Natural killer cell (primary cell): Measurements from ENCODE around the gene TP53INP2. TPM values are rescaled to one million over a fixed set of nuclear protein-coding genes. Genes with fewer than 3 reads are reported as not detected.
A peak's percentile ranks its signal among the peaks of the same experiment; 100 is the strongest.

Experiments
- ATAC-seq, 3 donors: fragments of 150-1000 bp in 2 of 3; fragments of 200-7000 bp in 1 of 3; cut with Tn5 transposase; 1 replicate in 1 of 3; 2 replicates in 2 of 3; pipeline ENCODE4 v1.10.0; 2021; ENCODE audit warnings: mild to moderate bottlenecking in 2 of 3, moderate library complexity in 2 of 3
- DNase-seq, 2 donors: peaks; one replicate each; pipeline versions ENCODE4 v3.0.0 to v3.0.0-alpha.2; 2013 to 2021; ENCODE audit warnings: mixed read lengths in 1 of 2
- H3K27ac ChIP-seq: one replicate; pipeline ENCODE4 v1.5.1; 2013; ENCODE audit warnings: mild to moderate bottlenecking, low read length
- H3K27me3 ChIP-seq: one replicate; pipeline ENCODE4 v1.6.1; 2013; ENCODE audit warnings: low read length; ENCODE audit not compliant: control insufficient read depth, insufficient read depth
- H3K36me3 ChIP-seq: one replicate; pipeline ENCODE4 v1.6.1; 2013; ENCODE audit warnings: low read length; ENCODE audit not compliant: control insufficient read depth, insufficient read depth
- H3K4me1 ChIP-seq: one replicate; pipeline ENCODE4 v1.6.1; 2013; ENCODE audit warnings: low read length; ENCODE audit not compliant: control insufficient read depth, insufficient read depth
- H3K4me3 ChIP-seq: one replicate; pipeline ENCODE4 v1.5.1; 2013; ENCODE audit warnings: low read length
- H3K9me3 ChIP-seq: one replicate; pipeline ENCODE4 v1.6.1; 2013; ENCODE audit warnings: low read length; ENCODE audit not compliant: control insufficient read depth, insufficient read depth
- H3K27ac Mint-ChIP-seq, 2 donors: one replicate each; pipeline ENCODE4 v1.8.0; 2022; ENCODE audit warnings: mild to moderate bottlenecking in 2 of 2, mixed read lengths in 2 of 2, moderate library complexity in 1 of 2
- H3K27me3 Mint-ChIP-seq, 2 donors: one replicate each; pipeline ENCODE4 v1.8.0; 2022; ENCODE audit warnings: low read depth in 2 of 2, mixed read lengths in 2 of 2
- H3K36me3 Mint-ChIP-seq: one replicate; pipeline ENCODE4 v1.8.0; 2022; ENCODE audit warnings: mixed read lengths
- H3K4me1 Mint-ChIP-seq, 2 donors: one replicate each; pipeline ENCODE4 v1.8.0; 2022; ENCODE audit warnings: mixed read lengths in 2 of 2
- H3K4me3 Mint-ChIP-seq: one replicate; pipeline ENCODE4 v1.8.0; 2022; ENCODE audit warnings: mild to moderate bottlenecking, moderate library complexity, mixed read lengths
- H3K9me3 Mint-ChIP-seq, 2 donors: one replicate each; pipeline ENCODE4 v1.8.0; 2022; ENCODE audit warnings: mixed read lengths in 2 of 2
- CTCF ChIP-seq: fragments of 200-600 bp; IDR thresholded peaks from one replicate; pipeline ENCODE4 v1.8.0; 2022; ENCODE audit warnings: antibody characterized with exemption
- WGBS: methylation state at CpG from one replicate; pipeline ENCODE4 v1.1.7; 2013; ENCODE audit warnings: missing lambda C conversion rate; ENCODE audit not compliant: insufficient coverage; 5-methylcytosine and 5-hydroxymethylcytosine counted together
- intact Hi-C: fragments of 100-400 bp; cut with micrococcal nuclease; formaldehyde crosslinking; loops from one replicate; pipeline ENCODE4 v1.14.2; 2022
- total RNA-seq, 4 donors: library from RNA; stranded (reverse); fragments of 120-200 nt in 1 of 4; gene quantifications; one replicate each; pipeline versions ENCODE4 v1.2.3 to v1.2.4, GENCODE V29; 2013 to 2022

TP53INP2 gene
- total RNA-seq, 3 donors from 2014 or later (not counting 1 experiment from before 2014, with no cell fraction given): 30.7 to 56.3 (median 35.9) TPM

GRCh38 chr20:34689486-34689885 is 14.7 kb upstream of the TP53INP2 start:
- Histone ChIP-seq H3K9me3 (no peaks in the 10 kb centered on the region), H3K36me3 (no peaks in the 10 kb centered on the region), H3K27me3 (no peaks in the 10 kb centered on the region), H3K27ac (no peak overlapping the region), H3K4me3 (no peak overlapping the region), H3K4me1 (no peaks in the 10 kb centered on the region)
- H3K27ac Mint-ChIP-seq: no peak overlapping the region
- intact Hi-C loops: no loop called here
- peaks cover 0 to 2% of the 10 kb centered on the region in 2 donors for H3K27me3 Mint-ChIP-seq
- DNase-seq (no peak), ATAC-seq (no peak)
- no peaks in the 10 kb centered on the region for H3K4me1 Mint-ChIP-seq
- no peaks in the 10 kb centered on the region for H3K9me3 Mint-ChIP-seq
- H3K36me3 Mint-ChIP-seq: no peaks in the 10 kb centered on the region
- H3K4me3 Mint-ChIP-seq: no peak overlapping the region
- 81% methylated on average over 2 of the region's 2 CpGs for WGBS
- no peak for TF ChIP-seq CTCF

DNA sequence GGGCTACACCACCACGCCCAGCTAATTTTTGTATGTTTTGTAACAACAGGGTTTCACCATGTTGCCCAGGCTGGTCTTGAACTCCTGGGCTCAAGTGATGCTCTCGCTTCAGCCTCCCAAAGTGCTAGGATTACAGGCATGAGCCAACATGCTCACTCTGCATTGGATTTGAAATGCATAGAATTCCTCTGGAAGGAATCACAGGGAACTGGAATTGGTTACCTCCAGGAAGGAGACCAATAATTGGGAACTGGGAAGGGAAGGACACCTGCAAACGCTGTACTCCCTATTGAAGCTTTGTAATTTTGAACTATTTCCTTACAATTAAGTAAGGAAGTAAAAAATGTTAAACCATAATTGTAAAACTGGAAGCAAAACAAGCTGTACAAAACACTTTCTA is 12.3 kb upstream of the TP53INP2 start:
- Mint-ChIP-seq H3K4me3 (no peak overlapping the region), H3K36me3 (no peaks in the 10 kb centered on the region), H3K9me3 (no peaks in the 10 kb centered on the region), H3K4me1 (no peaks in the 10 kb centered on the region), H3K27me3 (peaks cover 0 to 2% of the 10 kb centered on the region in 2 donors), H3K27ac (no peak overlapping the region)
- no peak for DNase-seq
- no peak for TF ChIP-seq CTCF
- H3K9me3 ChIP-seq: no peaks in the 10 kb centered on the region
- intact Hi-C loops: no loop called here
- no peak for ATAC-seq
- H3K4me3 ChIP-seq: no peak overlapping the region
- H3K4me1 ChIP-seq: no peaks in the 10 kb centered on the region
- no peaks in the 10 kb centered on the region for H3K27me3 ChIP-seq
- H3K36me3 ChIP-seq: no peaks in the 10 kb centered on the region
- no peak overlapping the region for H3K27ac ChIP-seq
- 84% methylated on average over 3 of the region's 3 CpGs for WGBS

- no peak for TF ChIP-seq CTCF
- Histone ChIP-seq H3K27ac (no peak overlapping the region), H3K36me3 (no peaks in the 10 kb centered on the region), H3K9me3 (no peaks in the 10 kb centered on the region), H3K4me3 (no peak overlapping the region), H3K27me3 (no peaks in the 10 kb centered on the region), H3K4me1 (no peaks in the 10 kb centered on the region)
- no peak overlapping the region for H3K4me3 Mint-ChIP-seq
- peaks cover 0 to 2% of the 10 kb centered on the region in 2 donors for H3K27me3 Mint-ChIP-seq
- 79% methylated on average over 4 of the region's 4 CpGs for WGBS
- H3K27ac Mint-ChIP-seq: no peak overlapping the region
- intact Hi-C loops: no loop called here
- H3K36me3 Mint-ChIP-seq: no peaks in the 10 kb centered on the region
- H3K9me3 Mint-ChIP-seq: no peaks in the 10 kb centered on the region
- no peaks in the 10 kb centered on the region for H3K4me1 Mint-ChIP-seq
- ATAC-seq: no peak
- DNase-seq: no peak
These were observed 10.7 kb upstream of the TP53INP2 start for GRCh38 chr20:34693414-34693813.

- peaks cover 0 to 12% of the 10 kb centered on the region in 2 donors for H3K27me3 Mint-ChIP-seq
- WGBS: 99% methylated on average over 4 of the region's 6 CpGs
- Histone ChIP-seq H3K4me3 (no peak overlapping the region), H3K36me3 (no peaks in the 10 kb centered on the region), H3K4me1 (peaks cover 20% of the 10 kb centered on the region), H3K27me3 (no peaks in the 10 kb centered on the region), H3K27ac (no peak overlapping the region), H3K9me3 (no peaks in the 10 kb centered on the region)
- H3K4me3 Mint-ChIP-seq: peak overlapping the region; percentile 28
- DNase-seq (no peak), ATAC-seq (no peak)
- H3K4me1 Mint-ChIP-seq: peaks cover 16 to 19% of the 10 kb centered on the region in 2 donors
- no peaks in the 10 kb centered on the region for H3K36me3 Mint-ChIP-seq
- H3K9me3 Mint-ChIP-seq: no peaks in the 10 kb centered on the region
- H3K27ac Mint-ChIP-seq: peak overlapping the region; percentile 58 to 94
- intact Hi-C loops: loop anchor here (10.0 kb wide), 1 partner anchor 167 kb away; no protein-coding TSS in a partner anchor
- TF ChIP-seq CTCF: no peak
These were observed 2.6 kb upstream of the TP53INP2 start for GRCh38 chr20:34701405-34702085.
